GM15510 (cell line): Measurements from ENCODE around the gene TBCEL.

Experiments used
- POLR2A ChIP-seq: IDR thresholded peaks from 3 replicates; pipeline ENCODE4 v1.6.1; 2011; ENCODE audit warnings: borderline replicate concordance; ENCODE audit not compliant: insufficient read length; ENCODE audit errors: extremely low read depth

TBCEL gene

GRCh38 chr11:121108413-121108812 is 84.5 kb downstream of the TBCEL start:
- TF ChIP-seq POLR2A, result no peak

GRCh38 chr11:121109471-121109870 is 85.6 kb downstream of the TBCEL start:
- no peak for TF ChIP-seq POLR2A

GRCh38 chr11:121109916-121110586 is 86.1 kb downstream of the TBCEL start:
- no peak for TF ChIP-seq POLR2A

GRCh38 chr11:121110871-121111724 is 87.2 kb downstream of the TBCEL start:
- TF ChIP-seq POLR2A, result no peak

GRCh38 chr11:121112498-121113455 is 88.9 kb downstream of the TBCEL start:
- TF ChIP-seq POLR2A, result no peak

GRCh38 chr11:121113611-121114010 is 89.7 kb downstream of the TBCEL start:
- TF ChIP-seq POLR2A, result no peak

GRCh38 chr11:121117788-121118187 is 93.9 kb downstream of the TBCEL start:
- TF ChIP-seq POLR2A, result no peak

GRCh38 chr11:121119440-121119839 is 95.5 kb downstream of the TBCEL start:
- no peak for TF ChIP-seq POLR2A

- no peak for TF ChIP-seq POLR2A
Observed at GRCh38 chr11:121122328-121122727, 98.4 kb downstream of the TBCEL start.

- no peak for TF ChIP-seq POLR2A
Observed at GRCh38 chr11:121123496-121124069, 99.7 kb downstream of the TBCEL start.

GRCh38 chr11:121127809-121128208 is 103.9 kb downstream of the TBCEL start:
- TF ChIP-seq POLR2A, result no peak

- no peak for TF ChIP-seq POLR2A
Observed at GRCh38 chr11:121129362-121130340, 105.7 kb downstream of the TBCEL start.

- TF ChIP-seq POLR2A, result no peak
Observed at GRCh38 chr11:121131656-121132055, 107.8 kb downstream of the TBCEL start.
